Stimulated activated naive B cell treated with anti-CD40 and anti-IgM and Interleukin-4, amounts not matched to agents 10 μg/mL and 1 μg/mL and 100 μg/mL, for 72 hours (primary cell): ENCODE data around the gene CACNG3.
"Not testable (repeated sequence)": the region's sequence is repeated elsewhere in the genome, so short reads cannot be mapped to it uniquely, and the experiment has no call there.

Experiments
- ATAC-seq, 2 donors: fragments of 150-1000 bp; cut with Tn5 transposase; replicated peaks; 2 replicates each; pipeline ENCODE4 v1.10.0; 2021; ENCODE audit warnings: moderate library complexity in 1 of 2
- DNase-seq: peaks from one replicate; pipeline ENCODE4 v3.0.0; 2021
- H3K27ac Mint-ChIP-seq: one replicate; pipeline ENCODE4 v1.8.0; 2022; ENCODE audit warnings: mild to moderate bottlenecking, mixed read lengths
- H3K27me3 Mint-ChIP-seq, 2 donors: one replicate each; pipeline ENCODE4 v1.8.0; 2022; ENCODE audit warnings: mixed read lengths in 2 of 2
- H3K36me3 Mint-ChIP-seq, 2 donors: one replicate each; pipeline ENCODE4 v1.8.0; 2022; ENCODE audit warnings: mixed read lengths in 2 of 2, mild to moderate bottlenecking in 1 of 2
- H3K4me1 Mint-ChIP-seq, 2 donors: one replicate each; pipeline ENCODE4 v1.8.0; 2022; ENCODE audit warnings: mixed read lengths in 2 of 2, mild to moderate bottlenecking in 1 of 2
- H3K4me3 Mint-ChIP-seq, 2 donors: one replicate each; pipeline ENCODE4 v1.8.0; 2022; ENCODE audit warnings: mild to moderate bottlenecking in 2 of 2, mixed read lengths in 2 of 2, moderate library complexity in 1 of 2
- H3K9me3 Mint-ChIP-seq, 2 donors: one replicate each; pipeline ENCODE4 v1.8.0; 2022; ENCODE audit warnings: mixed read lengths in 2 of 2, mild to moderate bottlenecking in 1 of 2

CACNG3 gene

GRCh38 chr16:24291932-24292331 lies 35.8 kb downstream of the CACNG3 start:
- no peak overlapping the region for H3K4me3 Mint-ChIP-seq
- no peaks in the 10 kb centered on the region for H3K36me3 Mint-ChIP-seq
- H3K9me3 Mint-ChIP-seq, result no peaks in the 10 kb centered on the region
- no peak overlapping the region for H3K27ac Mint-ChIP-seq
- DNase-seq (no peak), ATAC-seq (no peak)
- peaks cover 24 to 40% of the 10 kb centered on the region in 2 donors for H3K27me3 Mint-ChIP-seq
- H3K4me1 Mint-ChIP-seq, result no peaks in the 10 kb centered on the region

GRCh38 chr16:24294131-24294530 lies 38.0 kb downstream of the CACNG3 start:
- no peak overlapping the region for H3K27ac Mint-ChIP-seq
- ATAC-seq, result no peak
- peaks cover 24 to 48% of the 10 kb centered on the region in 2 donors for H3K27me3 Mint-ChIP-seq
- no peak for DNase-seq
- no peaks in the 10 kb centered on the region for H3K4me1 Mint-ChIP-seq
- no peaks in the 10 kb centered on the region for H3K36me3 Mint-ChIP-seq
- H3K9me3 Mint-ChIP-seq, result no peaks in the 10 kb centered on the region
- no peak overlapping the region for H3K4me3 Mint-ChIP-seq

- ATAC-seq, result no peak
- H3K4me3 Mint-ChIP-seq, result no peak overlapping the region
- DNase-seq, result no peak
Measured at GRCh38 chr16:24297375-24297774, 41.2 kb downstream of the CACNG3 start.

GRCh38 chr16:24298548-24299167 lies 42.5 kb downstream of the CACNG3 start:
- no peak for ATAC-seq
- Mint-ChIP-seq H3K36me3 (no peaks in the 10 kb centered on the region), H3K4me3 (no peak overlapping the region), H3K9me3 (no peaks in the 10 kb centered on the region), H3K4me1 (no peaks in the 10 kb centered on the region), H3K27me3 (peaks cover 12 to 34% of the 10 kb centered on the region in 2 donors), H3K27ac (no peak overlapping the region)
- DNase-seq, result no peak

More at GRCh38 chr16:24297375-24297774, 41.2 kb downstream of the CACNG3 start:
- Mint-ChIP-seq H3K4me1 (no peaks in the 10 kb centered on the region), H3K9me3 (no peaks in the 10 kb centered on the region), H3K36me3 (no peaks in the 10 kb centered on the region), H3K27me3 (peaks cover 13 to 38% of the 10 kb centered on the region in 2 donors), H3K27ac (no peak overlapping the region)

GRCh38 chr16:24300750-24301149 lies 44.6 kb downstream of the CACNG3 start:
- not testable (repeated sequence) for H3K4me3 Mint-ChIP-seq, H3K36me3 Mint-ChIP-seq, ATAC-seq, DNase-seq, H3K4me1 Mint-ChIP-seq, H3K27ac Mint-ChIP-seq, H3K9me3 Mint-ChIP-seq
- H3K27me3 Mint-ChIP-seq, result peaks cover 8 to 30% of the 10 kb centered on the region in 2 donors

GRCh38 chr16:24302636-24303035 lies 46.5 kb downstream of the CACNG3 start:
- Mint-ChIP-seq H3K27ac (no peak overlapping the region), H3K4me3 (no peak overlapping the region), H3K27me3 (peaks cover 22 to 27% of the 10 kb centered on the region in 2 donors), H3K9me3 (no peaks in the 10 kb centered on the region), H3K4me1 (no peaks in the 10 kb centered on the region), H3K36me3 (no peaks in the 10 kb centered on the region)
- no peak for DNase-seq
- ATAC-seq, result no peak

- H3K9me3 Mint-ChIP-seq, result no peaks in the 10 kb centered on the region
- ATAC-seq, result no peak
- H3K36me3 Mint-ChIP-seq, result no peaks in the 10 kb centered on the region
- DNase-seq, result no peak
- H3K27ac Mint-ChIP-seq, result no peak overlapping the region
- no peaks in the 10 kb centered on the region for H3K4me1 Mint-ChIP-seq
- H3K4me3 Mint-ChIP-seq, result no peak overlapping the region
- peaks cover 26 to 30% of the 10 kb centered on the region in 2 donors for H3K27me3 Mint-ChIP-seq
Measured at GRCh38 chr16:24308200-24308599, 52.1 kb downstream of the CACNG3 start.

- Mint-ChIP-seq H3K4me3 (no peak overlapping the region), H3K36me3 (no peaks in the 10 kb centered on the region), H3K27ac (no peak overlapping the region), H3K9me3 (no peaks in the 10 kb centered on the region), H3K4me1 (no peaks in the 10 kb centered on the region), H3K27me3 (peaks cover 25 to 29% of the 10 kb centered on the region in 2 donors)
- no peak for ATAC-seq
- DNase-seq, result no peak
Measured at GRCh38 chr16:24309258-24310142, 53.4 kb downstream of the CACNG3 start.

GRCh38 chr16:24315343-24315742 lies 59.2 kb downstream of the CACNG3 start:
- H3K4me1 Mint-ChIP-seq, result no peaks in the 10 kb centered on the region
- no peak for ATAC-seq
- no peak for DNase-seq
- no peak overlapping the region for H3K27ac Mint-ChIP-seq
- H3K4me3 Mint-ChIP-seq, result no peak overlapping the region
- H3K9me3 Mint-ChIP-seq, result no peaks in the 10 kb centered on the region
- H3K36me3 Mint-ChIP-seq, result no peaks in the 10 kb centered on the region
- peaks cover 22 to 54% of the 10 kb centered on the region in 2 donors for H3K27me3 Mint-ChIP-seq

- Mint-ChIP-seq H3K27me3 (peaks cover 18 to 50% of the 10 kb centered on the region in 2 donors), H3K36me3 (no peaks in the 10 kb centered on the region), H3K4me3 (no peak overlapping the region), H3K4me1 (no peaks in the 10 kb centered on the region), H3K9me3 (no peaks in the 10 kb centered on the region), H3K27ac (no peak overlapping the region)
- no peak for ATAC-seq
- no peak for DNase-seq
Measured at GRCh38 chr16:24318680-24319079, 62.5 kb downstream of the CACNG3 start.

GRCh38 chr16:24319126-24319814 lies 63.1 kb downstream of the CACNG3 start:
- ATAC-seq, result no peak
- Mint-ChIP-seq H3K9me3 (no peaks in the 10 kb centered on the region), H3K36me3 (no peaks in the 10 kb centered on the region), H3K27ac (no peak overlapping the region), H3K27me3 (peaks cover 20 to 52% of the 10 kb centered on the region in 2 donors), H3K4me3 (no peak overlapping the region), H3K4me1 (no peaks in the 10 kb centered on the region)
- DNase-seq, result no peak

GRCh38 chr16:24322106-24322505 lies 66.0 kb downstream of the CACNG3 start:
- Mint-ChIP-seq H3K27me3 (peaks cover 23 to 43% of the 10 kb centered on the region in 2 donors), H3K4me1 (no peaks in the 10 kb centered on the region), H3K27ac (no peak overlapping the region), H3K36me3 (no peaks in the 10 kb centered on the region), H3K9me3 (peaks cover 0 to 2% of the 10 kb centered on the region in 2 donors), H3K4me3 (no peak overlapping the region)
- no peak for ATAC-seq
- DNase-seq, result no peak

GRCh38 chr16:24324421-24324820 lies 68.3 kb downstream of the CACNG3 start:
- no peaks in the 10 kb centered on the region for H3K36me3 Mint-ChIP-seq
- DNase-seq, result no peak
- no peaks in the 10 kb centered on the region for H3K4me1 Mint-ChIP-seq
- no peak overlapping the region for H3K27ac Mint-ChIP-seq
- H3K27me3 Mint-ChIP-seq, result peaks cover 17 to 27% of the 10 kb centered on the region in 2 donors
- ATAC-seq, result no peak
- peaks cover 0 to 2% of the 10 kb centered on the region in 2 donors for H3K9me3 Mint-ChIP-seq
- no peak overlapping the region for H3K4me3 Mint-ChIP-seq

- Mint-ChIP-seq H3K27me3 (peaks cover 20 to 23% of the 10 kb centered on the region in 2 donors), H3K4me1 (no peaks in the 10 kb centered on the region), H3K36me3 (no peaks in the 10 kb centered on the region), H3K9me3 (peaks cover 0 to 2% of the 10 kb centered on the region in 2 donors), H3K27ac (no peak overlapping the region), H3K4me3 (no peak overlapping the region)
- DNase-seq, result no peak
- no peak for ATAC-seq
Measured at GRCh38 chr16:24328835-24329452, 72.8 kb downstream of the CACNG3 start.
